GM19463 (cell line): Measurements from ENCODE around the gene CXCL1.

ENCODE experiments used
- ATAC-seq: cut with Tn5 transposase; IDR thresholded peaks from one replicate; pipeline ENCODE4 v1.9.1; 2021; ENCODE audit warnings: mild to moderate bottlenecking, moderate library complexity; ENCODE audit not compliant: unreplicated experiment

CXCL1 gene

DNA sequence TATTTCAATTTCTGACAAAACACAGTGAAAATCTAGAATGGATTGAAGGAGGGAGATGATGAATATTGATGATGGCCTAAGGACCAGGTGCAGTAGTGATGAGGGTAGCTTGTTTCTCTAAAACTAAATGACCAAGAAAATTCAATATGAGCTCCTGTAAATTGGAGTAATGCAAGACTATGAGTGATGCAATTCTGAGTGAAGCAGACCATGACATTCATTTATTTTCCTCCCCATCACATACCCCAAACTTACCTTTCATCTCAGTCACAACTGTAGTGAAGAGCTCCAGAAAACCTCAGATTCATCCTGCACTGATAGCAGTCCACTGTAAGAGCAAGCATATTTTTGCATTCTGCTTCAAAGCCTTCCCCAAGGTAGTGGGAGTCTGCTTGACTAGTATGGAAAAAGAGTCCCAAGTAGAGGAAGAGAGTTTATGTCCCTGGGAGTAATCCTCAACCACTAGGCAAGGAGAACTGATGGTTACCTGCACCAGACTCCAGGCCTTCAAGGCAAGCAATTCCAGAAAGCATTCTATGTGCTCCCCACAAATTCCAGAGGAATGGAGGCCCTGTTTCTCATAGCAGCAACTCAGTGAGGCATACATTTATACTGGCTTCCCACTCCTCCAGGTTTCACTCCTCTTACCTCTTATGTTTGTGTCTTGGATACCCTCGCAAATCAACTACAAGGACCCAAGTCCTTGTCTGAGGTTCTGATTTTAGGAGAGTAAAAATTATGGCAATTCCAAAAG is 47.2 kb downstream of the CXCL1 start:
- no peak for ATAC-seq

DNA sequence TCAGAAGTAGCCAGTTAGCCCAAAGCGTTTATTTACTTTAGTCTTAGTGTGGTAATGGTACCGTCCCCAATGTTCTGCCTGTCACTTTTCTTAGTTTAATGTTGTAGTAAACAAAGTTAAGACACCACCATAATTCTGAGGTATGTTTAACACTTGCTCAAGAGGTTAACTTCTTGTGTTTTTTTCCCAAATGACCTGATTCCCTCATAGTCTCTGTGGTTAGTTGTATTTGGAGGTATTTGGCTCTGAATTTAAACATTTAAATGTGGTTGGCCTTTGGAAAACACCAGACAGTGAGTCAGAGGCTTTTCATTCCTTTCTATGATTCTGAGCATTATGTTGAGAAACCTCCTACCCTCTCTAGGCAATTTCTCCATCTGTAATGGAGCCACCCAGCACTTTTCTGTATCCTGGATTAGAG is 47.9 kb downstream of the CXCL1 start:
- no peak for ATAC-seq

- ATAC-seq: no peak
Observed at GRCh38 chr4:73918058-73918457, 48.9 kb downstream of the CXCL1 start.

- ATAC-seq: no peak
Observed at GRCh38 chr4:73919691-73920090, 50.5 kb downstream of the CXCL1 start.
